VCaP (cell line): ENCODE results near the gene RASGEF1B.

Experiments used
- H3K27ac ChIP-seq: fragments of 450-650 bp; 2 replicates; pipeline ENCODE4 v1.5.1; 2017
- TF ChIP-seq, protein P1 (sequence below): fragments of 450-650 bp; conservative IDR thresholded peaks from 2 replicates; pipeline ENCODE4 v1.5.1; 2017; ENCODE audit warnings: mild to moderate bottlenecking, moderate library complexity

Gene RASGEF1B

DNA sequence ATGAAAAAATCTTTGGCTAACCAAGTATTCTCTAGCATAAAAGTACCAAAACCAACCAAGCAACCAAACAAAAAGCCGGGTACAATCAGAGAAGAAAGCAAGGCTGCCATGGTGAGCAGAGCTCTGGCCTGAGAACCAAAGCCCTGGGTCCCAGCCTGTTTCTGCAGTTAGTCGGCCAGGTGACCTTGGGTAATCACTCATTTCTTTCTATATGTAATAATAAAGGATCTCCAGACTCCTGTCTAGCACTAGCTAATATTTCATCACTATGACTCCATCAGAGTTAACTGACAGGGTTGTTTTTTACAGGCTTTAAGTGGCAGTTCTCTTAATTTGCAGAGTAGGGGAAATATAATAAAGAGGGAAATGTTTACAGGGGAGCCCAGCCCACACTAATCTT is 34.0 kb upstream of the RASGEF1B start:
- H3K27ac ChIP-seq: no peak overlapping the region
- TF ChIP-seq, protein P1, sequence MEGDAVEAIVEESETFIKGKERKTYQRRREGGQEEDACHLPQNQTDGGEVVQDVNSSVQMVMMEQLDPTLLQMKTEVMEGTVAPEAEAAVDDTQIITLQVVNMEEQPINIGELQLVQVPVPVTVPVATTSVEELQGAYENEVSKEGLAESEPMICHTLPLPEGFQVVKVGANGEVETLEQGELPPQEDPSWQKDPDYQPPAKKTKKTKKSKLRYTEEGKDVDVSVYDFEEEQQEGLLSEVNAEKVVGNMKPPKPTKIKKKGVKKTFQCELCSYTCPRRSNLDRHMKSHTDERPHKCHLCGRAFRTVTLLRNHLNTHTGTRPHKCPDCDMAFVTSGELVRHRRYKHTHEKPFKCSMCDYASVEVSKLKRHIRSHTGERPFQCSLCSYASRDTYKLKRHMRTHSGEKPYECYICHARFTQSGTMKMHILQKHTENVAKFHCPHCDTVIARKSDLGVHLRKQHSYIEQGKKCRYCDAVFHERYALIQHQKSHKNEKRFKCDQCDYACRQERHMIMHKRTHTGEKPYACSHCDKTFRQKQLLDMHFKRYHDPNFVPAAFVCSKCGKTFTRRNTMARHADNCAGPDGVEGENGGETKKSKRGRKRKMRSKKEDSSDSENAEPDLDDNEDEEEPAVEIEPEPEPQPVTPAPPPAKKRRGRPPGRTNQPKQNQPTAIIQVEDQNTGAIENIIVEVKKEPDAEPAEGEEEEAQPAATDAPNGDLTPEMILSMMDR: no peak

DNA sequence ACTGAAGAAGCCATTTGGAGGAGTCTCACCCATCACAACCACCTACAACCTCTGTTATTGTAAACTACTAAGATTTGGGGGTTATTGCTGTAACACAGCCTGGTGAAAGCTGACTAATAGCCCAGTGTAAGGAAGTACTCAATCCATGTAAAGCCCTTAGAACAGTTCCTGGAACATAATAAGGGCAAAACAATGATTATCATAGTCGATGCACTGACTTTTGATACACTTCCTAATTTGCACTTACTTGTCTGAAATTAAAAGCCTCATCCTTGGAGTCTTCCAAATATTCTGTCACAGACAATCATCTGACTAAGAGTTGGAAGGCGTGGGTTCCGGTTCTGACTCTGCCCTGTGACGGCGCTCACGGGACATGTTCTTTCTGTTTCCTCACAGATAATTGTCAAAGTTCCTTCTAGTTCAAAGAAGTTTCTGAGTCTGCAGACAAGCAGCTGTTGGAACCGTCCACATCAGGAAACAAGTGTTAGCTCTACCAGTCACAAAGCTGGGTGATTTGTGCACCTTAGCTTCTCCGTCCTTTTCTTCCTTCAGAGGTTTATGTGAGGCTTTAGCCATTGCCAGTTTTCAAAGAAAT is 33.4 kb upstream of the RASGEF1B start:
- H3K27ac ChIP-seq: no peak overlapping the region
- TF ChIP-seq, protein P1: no peak

GRCh38 chr4:81504112-81505003 is 32.7 kb upstream of the RASGEF1B start:
- no peak overlapping the region for H3K27ac ChIP-seq
- TF ChIP-seq, protein P1: no peak

- no peak overlapping the region for H3K27ac ChIP-seq
- TF ChIP-seq, protein P1: no peak
These were observed 31.9 kb upstream of the RASGEF1B start for GRCh38 chr4:81503586-81503985.

- TF ChIP-seq, protein P1: no peak
- no peak overlapping the region for H3K27ac ChIP-seq
These were observed 30.9 kb upstream of the RASGEF1B start for GRCh38 chr4:81502564-81502963.

DNA sequence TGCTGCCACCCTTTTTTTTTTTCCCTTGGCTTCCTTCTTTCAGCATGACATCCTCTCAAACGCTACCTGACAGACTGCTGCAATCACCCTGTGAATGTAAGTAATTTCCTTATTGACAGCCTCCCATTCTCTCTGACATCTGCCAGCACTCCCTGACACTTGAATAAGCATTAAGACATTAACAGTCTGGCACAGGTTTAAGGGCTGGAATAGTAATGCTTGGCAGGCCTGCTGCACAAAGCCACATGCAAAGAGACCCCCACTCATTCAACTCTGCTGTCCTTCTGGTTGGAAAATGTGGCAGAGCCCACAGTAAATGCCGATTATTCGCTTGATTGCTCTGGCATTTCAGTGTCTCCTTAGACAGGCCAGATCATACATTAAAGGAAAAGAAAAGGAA is 28.1 kb upstream of the RASGEF1B start:
- peak overlapping the region; percentile 54 for H3K27ac ChIP-seq
- TF ChIP-seq, protein P1: no peak

- TF ChIP-seq, protein P1: no peak
- H3K27ac ChIP-seq: no peak overlapping the region
These were observed 26.9 kb upstream of the RASGEF1B start for GRCh38 chr4:81498551-81499099.
